ENCODE results near the gene TMPRSS11A. TPM values are rescaled to one million over a fixed set of nuclear protein-coding genes. Genes with fewer than 3 reads are reported as not detected.
A peak's percentile ranks its signal among the peaks of the same experiment; 100 is the strongest.

Gene TMPRSS11A
- total RNA-seq, 1 donor from 2014 or later: not detected

GRCh38 chr4:67928546-67928945, 34.7 kb downstream of the TMPRSS11A start:
- Mint-ChIP-seq H3K27me3 (ENCODE audit: low read depth, unreplicated experiment) (no peaks in the 10 kb centered on the region), H3K4me1 (ENCODE audit: low read depth, unreplicated experiment) (peaks cover 11% of the 10 kb centered on the region), H3K9me3 (ENCODE audit: unreplicated experiment) (no peaks in the 10 kb centered on the region), H3K36me3 (ENCODE audit: low read depth, unreplicated experiment) (no peaks in the 10 kb centered on the region), H3K27ac (ENCODE audit: unreplicated experiment) (peak overlapping the region; percentile 26), H3K4me3 (ENCODE audit: unreplicated experiment) (no peak overlapping the region)
- Histone ChIP-seq H2AFZ (ENCODE audit: low read depth, low read length) (no peak overlapping the region), H3K27me3 (ENCODE audit: insufficient read depth, low read length) (no peaks in the 10 kb centered on the region), H3K9me3 (ENCODE audit: insufficient read depth, low read depth, low read length) (no peaks in the 10 kb centered on the region), H4K20me1 (ENCODE audit: insufficient read depth, low read length) (no peaks in the 10 kb centered on the region), H3K27ac (ENCODE audit: low read depth, low read length) (no peak overlapping the region), H3K9ac (ENCODE audit: low read length) (no peak overlapping the region), H3K79me2 (ENCODE audit: insufficient read depth, low read length) (no peaks in the 10 kb centered on the region), H3K4me1 (ENCODE audit: insufficient read depth, low read length) (no peaks in the 10 kb centered on the region), H3K4me2 (ENCODE audit: low read length) (no peak overlapping the region), H3K36me3 (ENCODE audit: insufficient read depth, low read length) (no peaks in the 10 kb centered on the region), H3K4me3 (ENCODE audit: insufficient read depth, low read depth, low read length) (no peak overlapping the region)
- FAIRE-seq (no peak), DNase-seq (ENCODE audit: low read depth) (peak; percentile 41)
- TF ChIP-seq EZH2 (IDR thresholded peaks at IDR 0.05; ENCODE audit: insufficient read depth, low read length): no peak
- TF ChIP-seq CTCF (IDR thresholded peaks at IDR 0.05; ENCODE audit: insufficient read depth, low read depth, low read length): no peak

- H3K4me1 Mint-ChIP-seq (ENCODE audit: low read depth, unreplicated experiment): peaks cover 11% of the 10 kb centered on the region
- H3K4me3 ChIP-seq (ENCODE audit: insufficient read depth, low read depth, low read length): no peak overlapping the region
- DNase-seq (ENCODE audit: low read depth): no peak
- no peaks in the 10 kb centered on the region for H3K9me3 Mint-ChIP-seq (ENCODE audit: unreplicated experiment)
- no peaks in the 10 kb centered on the region for H3K9me3 ChIP-seq (ENCODE audit: insufficient read depth, low read depth, low read length)
- no peaks in the 10 kb centered on the region for H3K27me3 ChIP-seq (ENCODE audit: insufficient read depth, low read length)
- H3K4me3 Mint-ChIP-seq (ENCODE audit: unreplicated experiment): no peak overlapping the region
- H3K27me3 Mint-ChIP-seq (ENCODE audit: low read depth, unreplicated experiment): no peaks in the 10 kb centered on the region
- no peaks in the 10 kb centered on the region for H3K36me3 Mint-ChIP-seq (ENCODE audit: low read depth, unreplicated experiment)
- no peaks in the 10 kb centered on the region for H3K4me1 ChIP-seq (ENCODE audit: insufficient read depth, low read length)
- FAIRE-seq: no peak
- H3K4me2 ChIP-seq (ENCODE audit: low read length): no peak overlapping the region
- no peak overlapping the region for H3K27ac ChIP-seq (ENCODE audit: low read depth, low read length)
- no peak overlapping the region for H3K27ac Mint-ChIP-seq (ENCODE audit: unreplicated experiment)
- H2AFZ ChIP-seq (ENCODE audit: low read depth, low read length): no peak overlapping the region
- H3K36me3 ChIP-seq (ENCODE audit: insufficient read depth, low read length): no peaks in the 10 kb centered on the region
- H4K20me1 ChIP-seq (ENCODE audit: insufficient read depth, low read length): no peaks in the 10 kb centered on the region
- H3K9ac ChIP-seq (ENCODE audit: low read length): no peak overlapping the region
- TF ChIP-seq CTCF (IDR thresholded peaks at IDR 0.05; ENCODE audit: insufficient read depth, low read depth, low read length) (no peak), EZH2 (IDR thresholded peaks at IDR 0.05; ENCODE audit: insufficient read depth, low read length) (no peak)
- no peaks in the 10 kb centered on the region for H3K79me2 ChIP-seq (ENCODE audit: insufficient read depth, low read length)
Observed at GRCh38 chr4:67927251-67927650, 36.0 kb downstream of the TMPRSS11A start.

GRCh38 chr4:67926485-67926884, 36.8 kb downstream of the TMPRSS11A start:
- Histone ChIP-seq H3K27ac (ENCODE audit: low read depth, low read length) (no peak overlapping the region), H3K27me3 (ENCODE audit: insufficient read depth, low read length) (no peaks in the 10 kb centered on the region), H3K79me2 (ENCODE audit: insufficient read depth, low read length) (no peaks in the 10 kb centered on the region), H3K4me1 (ENCODE audit: insufficient read depth, low read length) (no peaks in the 10 kb centered on the region), H3K4me3 (ENCODE audit: insufficient read depth, low read depth, low read length) (no peak overlapping the region), H3K36me3 (ENCODE audit: insufficient read depth, low read length) (no peaks in the 10 kb centered on the region), H3K9me3 (ENCODE audit: insufficient read depth, low read depth, low read length) (no peaks in the 10 kb centered on the region), H3K4me2 (ENCODE audit: low read length) (no peak overlapping the region), H2AFZ (ENCODE audit: low read depth, low read length) (no peak overlapping the region), H3K9ac (ENCODE audit: low read length) (no peak overlapping the region), H4K20me1 (ENCODE audit: insufficient read depth, low read length) (no peaks in the 10 kb centered on the region)
- H3K4me1 Mint-ChIP-seq (ENCODE audit: low read depth, unreplicated experiment): peaks cover 11% of the 10 kb centered on the region
- no peak for DNase-seq (ENCODE audit: low read depth)
- FAIRE-seq: no peak
- H3K9me3 Mint-ChIP-seq (ENCODE audit: unreplicated experiment): no peaks in the 10 kb centered on the region
- no peak overlapping the region for H3K4me3 Mint-ChIP-seq (ENCODE audit: unreplicated experiment)
- no peaks in the 10 kb centered on the region for H3K27me3 Mint-ChIP-seq (ENCODE audit: low read depth, unreplicated experiment)
- TF ChIP-seq CTCF (IDR thresholded peaks at IDR 0.05; ENCODE audit: insufficient read depth, low read depth, low read length): no peak
- TF ChIP-seq EZH2 (IDR thresholded peaks at IDR 0.05; ENCODE audit: insufficient read depth, low read length): no peak
- no peak overlapping the region for H3K27ac Mint-ChIP-seq (ENCODE audit: unreplicated experiment)
- no peaks in the 10 kb centered on the region for H3K36me3 Mint-ChIP-seq (ENCODE audit: low read depth, unreplicated experiment)

Measured in astrocyte (in vitro differentiated cells and primary cell).